Measurements from ENCODE around the gene FOXL3.

- TF ChIP-seq ELF4 (IDR thresholded peaks at IDR 0.05) = no peak
- no peak for TF ChIP-seq SUZ12 (IDR thresholded peaks at IDR 0.05)
- TF ChIP-seq BHLHE40 (IDR thresholded peaks at IDR 0.05; ENCODE audit: borderline replicate concordance) = no peak
- TF ChIP-seq PKNOX1 (IDR thresholded peaks at IDR 0.05) = no peak
- no peak for TF ChIP-seq ZNF384 (IDR thresholded peaks at IDR 0.05)
- TF ChIP-seq SP1 (IDR thresholded peaks at IDR 0.05) = no peak
- TF ChIP-seq LEF1 (IDR thresholded peaks at IDR 0.05; ENCODE audit: borderline replicate concordance) = no peak
- TF ChIP-seq FOXM1 (IDR thresholded peaks at IDR 0.05; ENCODE audit: borderline replicate concordance) = no peak
- no peak for TF ChIP-seq NFRKB (IDR thresholded peaks at IDR 0.05)
- no peak for TF ChIP-seq FOXK2 (IDR thresholded peaks at IDR 0.05)
- TF ChIP-seq CTBP1 (IDR thresholded peaks at IDR 0.05; ENCODE audit: borderline replicate concordance) = no peak
- TF ChIP-seq ARNT (IDR thresholded peaks at IDR 0.05) = no peak
- no peak for TF ChIP-seq TARDBP (IDR thresholded peaks at IDR 0.05)
Measured at GRCh38 chr7:293681-294439, 3.9 kb downstream of the FOXL3 start.

All from HEK293T (cell line).